ENCODE data around the gene PDE8A. TPM values are rescaled to one million over a fixed set of nuclear protein-coding genes. Genes with fewer than 3 reads are reported as not detected.

Gene PDE8A
- total RNA-seq = 26.0 TPM

- peak; percentile 22 for DNase-seq
Observed at GRCh38 chr15:84981711-84982300, at the start of gene PDE8A. Gene PDE8A (plus strand): TSS chr15:84981856. CDS start chr15:84982163, 307 bp downstream.

- DNase-seq = no peak
Observed at GRCh38 chr15:84934942-84935729, 46.5 kb upstream of the PDE8A start.

GRCh38 chr15:84937144-84937543 lies 44.5 kb upstream of the PDE8A start:
- DNase-seq = peak; percentile 14

DNA sequence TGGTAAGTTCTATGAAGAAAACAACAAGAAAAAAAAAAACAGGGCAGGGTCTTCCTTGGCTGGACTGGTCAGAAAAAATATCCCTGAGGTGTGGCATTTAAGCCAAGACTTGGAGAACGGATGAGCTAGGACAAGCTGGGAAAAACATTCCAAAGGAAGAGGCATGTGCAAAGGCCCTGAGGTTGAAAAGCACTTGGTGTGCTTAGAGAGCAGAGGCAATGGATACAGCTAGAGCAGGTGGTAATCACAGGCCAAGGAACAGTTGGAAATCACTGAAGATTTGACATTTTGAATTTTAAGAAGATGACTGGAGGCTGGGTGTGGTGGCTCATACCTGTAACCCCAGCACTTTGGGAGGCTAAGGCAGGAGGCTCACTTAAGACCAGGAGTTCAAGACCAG lies 42.9 kb upstream of the PDE8A start:
- no peak for DNase-seq

DNA sequence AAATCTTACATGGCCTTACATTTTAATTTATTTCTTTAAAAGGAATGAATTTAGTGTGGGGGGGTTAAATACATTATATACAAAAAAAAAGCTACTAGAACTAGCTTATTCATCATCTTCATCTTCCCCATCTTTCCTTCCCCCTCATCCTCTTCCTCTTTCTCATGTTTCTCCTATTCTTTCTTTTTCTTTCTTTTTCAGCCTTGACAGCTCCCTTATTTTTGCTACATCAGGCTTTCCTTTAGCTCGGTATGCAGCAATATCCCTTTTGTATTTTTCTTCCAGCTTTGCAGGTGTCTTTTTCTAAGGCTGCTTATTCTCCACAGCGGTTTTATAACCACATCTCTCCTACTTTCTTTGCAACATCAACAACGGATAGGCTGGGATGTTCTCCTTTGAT lies 41.3 kb upstream of the PDE8A start:
- no peak for DNase-seq

- no peak for DNase-seq
Observed at GRCh38 chr15:84942456-84942855, 39.2 kb upstream of the PDE8A start.

DNA sequence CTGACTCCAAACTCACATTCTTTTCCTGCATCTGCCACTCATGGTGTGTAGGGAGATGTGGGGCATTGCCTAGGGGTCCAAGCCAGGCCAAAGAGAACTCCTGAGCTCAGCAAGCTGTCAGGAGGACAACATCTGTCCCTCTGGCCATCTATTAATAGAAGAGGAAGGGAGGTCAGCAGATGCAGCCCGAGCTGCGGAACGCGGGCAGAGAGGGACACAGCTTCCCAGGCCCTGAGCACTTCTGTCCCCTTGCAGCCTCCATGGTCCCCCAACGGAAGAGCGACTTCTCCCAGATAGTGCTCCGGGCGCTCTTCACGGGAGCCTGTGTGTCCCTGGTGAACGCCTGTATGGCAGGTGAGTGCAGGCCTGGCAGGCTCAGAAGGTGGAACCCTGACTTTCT lies 37.3 kb upstream of the PDE8A start:
- no peak for DNase-seq

DNA sequence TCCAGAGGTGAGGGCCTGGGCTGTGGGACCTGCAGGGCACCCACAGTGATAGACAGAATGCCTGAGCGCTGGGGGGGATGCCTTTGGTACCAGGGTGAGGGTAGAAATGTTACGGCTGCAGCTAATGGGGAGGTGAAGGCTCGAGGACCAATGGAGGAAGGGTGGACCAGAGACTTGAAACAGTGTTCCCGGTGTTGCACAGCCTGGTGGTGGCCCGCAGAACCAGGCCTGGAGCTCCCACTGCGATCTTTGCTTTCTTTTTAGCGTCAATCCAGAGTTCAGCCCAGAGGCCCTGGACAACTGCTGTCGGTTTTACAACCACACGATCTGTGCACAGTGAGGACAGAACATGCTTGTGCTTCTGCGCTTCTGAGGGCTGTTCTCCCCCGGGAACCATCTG lies 36.8 kb upstream of the PDE8A start:
- DNase-seq = no peak

GRCh38 chr15:84946772-84947489 lies 34.7 kb upstream of the PDE8A start:
- no peak for DNase-seq

DNA sequence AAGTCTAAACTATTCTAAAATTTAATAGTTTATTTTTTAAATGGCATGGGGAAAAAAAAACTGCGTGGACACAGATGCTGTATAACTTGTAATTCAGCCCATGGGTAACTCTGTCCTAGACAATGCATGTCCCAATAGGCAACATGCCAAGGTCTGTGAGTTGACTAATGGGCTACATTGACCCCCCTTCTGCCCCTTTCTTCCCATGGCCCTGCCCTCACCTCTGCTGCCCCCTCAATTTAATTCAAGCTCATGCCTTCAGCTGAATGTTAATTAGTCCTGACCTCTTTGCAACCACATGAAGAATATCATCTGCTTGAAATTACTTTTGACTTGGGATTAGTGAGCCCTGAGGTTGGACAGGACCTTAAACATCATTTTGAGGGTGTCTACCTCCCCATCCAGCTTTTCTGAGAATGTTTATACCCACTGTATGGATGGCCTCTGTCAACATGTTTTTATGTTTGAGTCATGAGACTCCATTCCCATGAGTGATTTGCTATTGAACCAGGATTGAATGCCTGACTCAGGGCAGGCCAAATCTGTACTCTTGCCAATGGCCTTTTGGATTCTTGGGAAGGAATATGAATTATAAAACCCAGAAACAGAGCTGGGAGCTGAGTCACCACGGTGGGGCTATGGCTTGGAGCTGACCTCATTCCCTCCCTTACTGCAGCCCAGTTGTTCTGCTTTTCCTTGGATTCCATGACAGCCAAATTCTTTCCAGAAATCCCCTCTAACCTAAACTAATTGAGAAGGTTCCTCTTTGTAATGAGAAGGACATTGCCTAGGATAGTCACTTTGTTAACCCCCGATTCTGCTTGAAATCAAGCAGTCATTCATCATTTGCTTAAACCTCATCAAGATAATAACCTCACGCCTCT lies 33.5 kb upstream of the PDE8A start:
- DNase-seq = no peak

- DNase-seq = no peak
Observed at GRCh38 chr15:84949043-84949442, 32.6 kb upstream of the PDE8A start.

DNA sequence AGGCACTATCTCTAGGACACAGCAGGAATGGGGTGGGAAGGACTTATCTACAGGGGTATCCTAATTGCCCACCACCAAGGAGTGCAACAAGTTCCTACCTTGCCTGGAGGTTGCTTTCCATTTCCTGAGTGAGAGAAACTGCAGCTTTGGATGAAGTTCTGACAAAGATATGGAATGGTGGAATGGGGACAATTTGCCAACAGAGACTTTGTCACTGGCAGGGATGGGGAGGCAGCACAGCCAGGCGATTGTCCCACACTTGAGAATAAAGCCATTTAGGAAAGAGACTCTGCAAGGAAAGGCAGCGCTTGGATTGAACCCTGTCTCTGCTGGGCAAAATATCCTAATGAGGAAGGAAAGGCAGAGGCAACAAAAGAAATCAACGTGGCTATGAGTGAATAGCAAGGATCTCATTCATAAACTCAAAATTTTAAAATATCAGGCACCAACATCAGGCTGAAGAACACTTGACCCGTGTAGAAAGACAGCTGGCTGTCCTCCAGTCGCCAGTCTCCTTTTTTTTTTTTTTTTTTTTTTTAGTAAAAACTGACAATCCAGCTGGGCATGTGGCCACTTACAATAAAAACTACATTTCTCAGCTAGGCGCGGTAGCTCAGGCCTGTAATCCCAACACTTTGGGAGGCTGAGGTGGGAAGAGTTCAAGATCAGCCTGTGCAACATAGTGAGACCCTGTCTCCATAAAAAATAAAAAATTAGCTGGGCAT lies 31.6 kb upstream of the PDE8A start:
- peak; percentile 7 for DNase-seq

- no peak for DNase-seq
Observed at GRCh38 chr15:84950570-84951111, 31.0 kb upstream of the PDE8A start.

- no peak for DNase-seq
Observed at GRCh38 chr15:84951736-84952135, 29.9 kb upstream of the PDE8A start.

DNA sequence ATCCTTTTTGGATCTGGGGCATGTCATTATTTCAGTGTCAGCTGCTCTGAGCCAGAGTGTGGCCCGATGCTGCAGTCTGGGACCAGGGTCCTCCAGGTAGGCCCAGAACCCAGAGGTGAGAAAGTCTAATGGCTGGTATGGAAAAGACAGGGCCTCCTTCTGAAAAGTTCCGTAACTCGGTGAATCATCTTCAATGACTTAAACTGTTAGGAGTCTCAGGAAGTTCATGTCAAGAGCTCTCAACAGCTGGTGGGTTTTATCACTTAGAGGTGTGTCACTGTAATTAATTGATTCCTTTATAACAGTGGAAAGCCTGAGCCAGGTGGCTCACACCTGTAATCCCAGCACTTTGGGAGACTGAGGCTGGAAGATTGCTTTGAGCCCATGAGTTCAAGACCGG lies 28.5 kb upstream of the PDE8A start:
- no peak for DNase-seq

DNA sequence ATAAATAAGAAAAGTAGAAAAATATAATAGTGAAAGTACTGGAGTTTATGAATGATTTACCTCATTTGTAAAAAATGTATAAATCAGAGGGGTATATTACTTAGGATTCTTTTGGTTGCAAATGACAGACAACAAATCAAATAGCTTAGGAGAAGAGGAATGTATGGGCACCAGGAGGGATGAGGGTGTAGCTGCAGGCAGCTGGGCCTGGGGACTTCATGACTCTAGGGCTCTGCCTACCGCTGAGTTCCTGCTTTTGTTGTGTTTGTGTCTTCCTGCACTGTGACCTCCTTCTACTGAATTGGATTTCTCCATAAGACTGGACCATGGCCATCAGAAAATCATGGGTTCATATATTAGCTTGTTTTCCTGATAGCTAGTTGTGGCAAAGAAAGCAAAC lies 27.9 kb upstream of the PDE8A start:
- DNase-seq = no peak

- peak; percentile 42 for DNase-seq
Observed at GRCh38 chr15:84955089-84955848, 26.4 kb upstream of the PDE8A start.

DNA sequence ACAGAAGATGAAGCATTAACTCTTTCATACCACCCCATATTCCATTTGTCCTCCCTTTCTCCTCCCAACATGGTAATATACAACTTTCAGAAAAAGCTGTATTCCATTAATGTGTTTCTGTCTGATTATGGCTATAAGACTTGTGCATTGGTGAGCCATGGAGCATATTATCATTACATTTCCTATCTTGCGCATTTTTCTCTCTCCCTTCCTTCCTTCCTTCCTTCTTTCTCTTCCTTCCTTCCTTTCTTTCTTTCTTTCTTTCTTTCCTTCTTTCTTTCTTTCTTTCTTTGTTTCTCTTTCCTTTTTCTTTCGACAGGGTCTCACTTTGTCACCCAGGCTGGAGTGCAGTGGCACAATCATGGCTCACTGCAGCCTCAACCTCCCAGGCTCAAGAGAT lies 25.5 kb upstream of the PDE8A start:
- DNase-seq = no peak

DNA sequence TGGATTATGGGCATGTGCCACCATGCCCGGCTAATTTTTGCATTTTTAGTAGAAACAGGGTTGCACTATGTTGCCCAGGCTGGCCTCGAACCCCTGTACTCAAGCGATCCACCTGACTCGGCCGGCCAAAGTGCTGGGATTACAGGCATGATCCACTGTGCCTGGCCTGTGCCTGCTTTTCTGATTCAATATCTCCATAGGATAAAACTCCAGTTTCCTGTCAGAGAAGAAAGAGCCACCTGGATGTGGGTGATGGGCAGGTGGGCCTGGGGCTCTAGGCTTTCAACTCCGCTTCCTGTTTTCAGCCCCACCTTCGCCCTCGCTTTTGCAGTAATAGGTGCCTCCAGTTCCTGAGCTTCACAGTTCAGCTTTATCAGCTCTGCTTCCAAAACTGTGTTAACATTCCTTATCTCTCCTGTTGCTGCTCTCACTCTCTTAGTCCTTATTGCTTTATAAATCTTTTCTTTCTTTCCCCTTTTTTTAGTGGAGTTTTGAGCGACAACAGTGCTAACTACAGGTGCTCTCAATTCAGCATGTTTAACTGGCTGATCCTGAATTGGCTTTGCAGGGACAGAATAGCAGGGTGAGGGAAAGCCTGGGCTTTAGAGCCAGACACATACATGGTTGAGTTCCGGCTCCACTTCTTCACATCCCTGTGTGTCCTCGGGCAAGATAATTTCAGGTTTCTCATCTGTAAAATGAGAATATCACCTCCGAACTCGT lies 21.1 kb upstream of the PDE8A start:
- DNase-seq = no peak

DNA sequence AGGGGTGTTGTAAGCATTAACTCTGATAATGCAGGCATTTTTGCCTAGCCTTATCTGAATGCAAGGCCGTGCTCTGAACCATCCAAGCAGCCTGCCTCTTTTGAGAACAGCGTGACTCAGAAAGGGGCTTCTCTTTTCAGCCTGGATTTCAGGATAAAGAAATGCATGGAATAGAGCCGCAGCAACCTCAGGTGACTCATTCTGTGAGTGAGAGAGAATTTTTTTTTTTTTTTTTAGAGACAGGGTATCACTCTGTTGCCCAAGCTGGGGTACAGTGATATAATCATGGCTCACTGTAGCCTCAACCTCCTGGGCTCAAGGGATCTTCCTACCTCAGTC lies 20.6 kb upstream of the PDE8A start:
- no peak for DNase-seq
